NCI-H146 treated with DMSO at 0.1 percent for 48 hours (cell line): ENCODE data around the gene ZP4.

Experiments used
- DNase-seq: peaks from one replicate; lab custom pipeline; 2025; ENCODE audit not compliant: unreplicated experiment; lab: John Stamatoyannopoulos, UW

The ZP4 gene

GRCh38 chr1:237890822-237891221 is at the start of gene ZP4:
Gene ZP4, minus strand, starts transcription at chr1:237890922. Its CDS starts 287 bp downstream, at chr1:237890635.
- no peak for DNase-seq

- DNase-seq, result no peak
Observed at GRCh38 chr1:237938553-237938952, 47.8 kb upstream of the ZP4 start.

GRCh38 chr1:237938068-237938467 is 47.3 kb upstream of the ZP4 start:
- DNase-seq, result no peak

- DNase-seq, result no peak
Observed at GRCh38 chr1:237932816-237933215, 42.1 kb upstream of the ZP4 start.

GRCh38 chr1:237931581-237931980 is 40.9 kb upstream of the ZP4 start:
- no peak for DNase-seq

- DNase-seq, result no peak
Observed at GRCh38 chr1:237927198-237927597, 36.5 kb upstream of the ZP4 start.

GRCh38 chr1:237921306-237921705 is 30.6 kb upstream of the ZP4 start:
- DNase-seq, result no peak

- DNase-seq, result no peak
Observed at GRCh38 chr1:237913345-237913744, 22.6 kb upstream of the ZP4 start.

GRCh38 chr1:237911911-237912310 is 21.2 kb upstream of the ZP4 start:
- no peak for DNase-seq

GRCh38 chr1:237910834-237911233 is 20.1 kb upstream of the ZP4 start:
- no peak for DNase-seq

- no peak for DNase-seq
Observed at GRCh38 chr1:237903961-237904360, 13.2 kb upstream of the ZP4 start.

GRCh38 chr1:237902960-237903743 is 12.4 kb upstream of the ZP4 start:
- DNase-seq, result no peak

- no peak for DNase-seq
Observed at GRCh38 chr1:237901299-237901934, 10.7 kb upstream of the ZP4 start.

GRCh38 chr1:237895630-237896029 is 4.9 kb upstream of the ZP4 start:
- DNase-seq, result no peak

- DNase-seq, result no peak
Observed at GRCh38 chr1:237894131-237894530, 3.4 kb upstream of the ZP4 start.

- DNase-seq, result no peak
Observed at GRCh38 chr1:237891979-237892378, 1.3 kb upstream of the ZP4 start.

GRCh38 chr1:237891266-237891665 is 544 bp upstream of the ZP4 start:
- DNase-seq, result no peak

- DNase-seq, result no peak
Observed at GRCh38 chr1:237890416-237890815, 306 bp downstream of the ZP4 start.

GRCh38 chr1:237888143-237888542 is 2.6 kb downstream of the ZP4 start:
- no peak for DNase-seq

GRCh38 chr1:237887542-237887941 is 3.2 kb downstream of the ZP4 start:
- no peak for DNase-seq

- DNase-seq, result no peak
Observed at GRCh38 chr1:237884237-237884636, 6.5 kb downstream of the ZP4 start.

- no peak for DNase-seq
Observed at GRCh38 chr1:237879195-237879594, 11.5 kb downstream of the ZP4 start.

GRCh38 chr1:237878406-237878805 is 12.3 kb downstream of the ZP4 start:
- no peak for DNase-seq
